Transverse colon (tissue), 3 donors: ENCODE measurements around the gene MRPL14.

Source experiments
- POLR2A ChIP-seq: fragments of 450-650 bp; IDR thresholded peaks from one replicate; pipeline ENCODE4 v1.6.1; 2016; ENCODE audit warnings: antibody characterized with exemption, mild to moderate bottlenecking, moderate library complexity
- TF ChIP-seq, protein P1 (sequence below), 5 experiments: fragments of 200-600 bp in 3 of 5; fragments of 450-650 bp in 2 of 5; sonication (generic) in 3 of 5; IDR thresholded peaks; 1 replicate in 2 of 5; 2 replicates in 3 of 5; pipeline ENCODE4 v1.5.1; 2016 to 2017; ENCODE audit warnings: antibody characterized with exemption in 5 of 5, inconsistent platforms in 3 of 5, mild to moderate bottlenecking in 2 of 5, moderate library complexity in 1 of 5

DNA sequence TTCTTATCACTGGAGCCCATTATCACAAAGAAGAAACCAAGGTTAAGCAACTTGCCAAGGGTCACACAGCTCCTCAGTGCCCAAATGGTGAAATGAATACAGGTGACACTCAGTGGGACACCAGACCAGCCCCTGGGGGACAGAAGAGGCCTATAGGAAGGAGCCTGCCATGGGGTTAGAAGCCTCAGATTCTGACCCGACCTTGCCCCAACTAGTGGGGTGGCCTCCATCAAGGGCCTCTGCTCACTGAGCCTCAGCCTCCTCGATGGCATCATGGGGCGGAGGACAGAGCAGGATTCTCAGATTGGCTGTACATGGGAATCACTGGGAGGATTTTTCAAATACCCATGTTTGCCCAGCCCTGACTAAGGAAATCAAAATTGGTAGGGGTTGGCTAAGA lies 47.6 kb downstream of the MRPL14 start:
- TF ChIP-seq, protein P1, sequence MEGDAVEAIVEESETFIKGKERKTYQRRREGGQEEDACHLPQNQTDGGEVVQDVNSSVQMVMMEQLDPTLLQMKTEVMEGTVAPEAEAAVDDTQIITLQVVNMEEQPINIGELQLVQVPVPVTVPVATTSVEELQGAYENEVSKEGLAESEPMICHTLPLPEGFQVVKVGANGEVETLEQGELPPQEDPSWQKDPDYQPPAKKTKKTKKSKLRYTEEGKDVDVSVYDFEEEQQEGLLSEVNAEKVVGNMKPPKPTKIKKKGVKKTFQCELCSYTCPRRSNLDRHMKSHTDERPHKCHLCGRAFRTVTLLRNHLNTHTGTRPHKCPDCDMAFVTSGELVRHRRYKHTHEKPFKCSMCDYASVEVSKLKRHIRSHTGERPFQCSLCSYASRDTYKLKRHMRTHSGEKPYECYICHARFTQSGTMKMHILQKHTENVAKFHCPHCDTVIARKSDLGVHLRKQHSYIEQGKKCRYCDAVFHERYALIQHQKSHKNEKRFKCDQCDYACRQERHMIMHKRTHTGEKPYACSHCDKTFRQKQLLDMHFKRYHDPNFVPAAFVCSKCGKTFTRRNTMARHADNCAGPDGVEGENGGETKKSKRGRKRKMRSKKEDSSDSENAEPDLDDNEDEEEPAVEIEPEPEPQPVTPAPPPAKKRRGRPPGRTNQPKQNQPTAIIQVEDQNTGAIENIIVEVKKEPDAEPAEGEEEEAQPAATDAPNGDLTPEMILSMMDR (IDR thresholded peaks at IDR 0.05), result no peak
- no peak for TF ChIP-seq POLR2A
